Vagina (tissue), 2 donors: ENCODE data around the gene HSPA9.

Source experiments
- POLR2A ChIP-seq, 2 donors: fragments of 450-650 bp; IDR thresholded peaks; one replicate each; pipeline ENCODE4 v1.6.1; 2017; ENCODE audit warnings: antibody characterized with exemption in 2 of 2, mild to moderate bottlenecking in 2 of 2, moderate library complexity in 2 of 2
- POLR2AphosphoS5 ChIP-seq, 2 donors: sonication (generic); formaldehyde crosslinking; IDR thresholded peaks; one replicate each; pipeline ENCODE4 v1.9.0; 2017; ENCODE audit warnings: antibody characterized with exemption in 2 of 2, mild to moderate bottlenecking in 2 of 2, low read depth in 1 of 2; ENCODE audit not compliant: insufficient read depth in 1 of 2
- TF ChIP-seq, protein P1 (sequence below), 3 experiments: fragments of 450-650 bp in 2 of 3; fragments of 200-600 bp in 1 of 3; sonication (generic) in 1 of 3; IDR thresholded peaks; one replicate each; pipeline ENCODE4 v1.5.1; 2017 to 2019; ENCODE audit warnings: antibody characterized with exemption in 3 of 3, mild to moderate bottlenecking in 2 of 3, moderate library complexity in 2 of 3

DNA sequence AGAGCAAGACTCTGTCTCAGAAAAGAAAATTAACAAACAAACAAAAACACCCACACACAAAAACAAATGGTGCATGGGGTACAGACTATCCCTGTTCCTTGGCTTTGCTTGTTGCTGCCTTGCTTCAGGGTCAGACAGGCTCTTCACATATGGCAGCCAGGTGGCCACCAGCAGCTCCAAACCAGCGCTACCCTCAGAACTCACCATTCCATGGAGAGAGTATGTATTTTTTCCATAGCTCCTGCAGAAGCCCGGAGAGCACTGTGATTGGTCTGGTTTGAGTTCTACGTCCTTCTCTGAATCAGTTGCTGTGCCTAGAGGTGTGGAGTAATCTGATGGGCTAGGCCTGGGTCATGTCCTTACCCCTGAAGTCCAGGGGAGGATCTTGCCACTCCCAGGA lies 25.2 kb upstream of the HSPA9 start:
- TF ChIP-seq, protein P1, sequence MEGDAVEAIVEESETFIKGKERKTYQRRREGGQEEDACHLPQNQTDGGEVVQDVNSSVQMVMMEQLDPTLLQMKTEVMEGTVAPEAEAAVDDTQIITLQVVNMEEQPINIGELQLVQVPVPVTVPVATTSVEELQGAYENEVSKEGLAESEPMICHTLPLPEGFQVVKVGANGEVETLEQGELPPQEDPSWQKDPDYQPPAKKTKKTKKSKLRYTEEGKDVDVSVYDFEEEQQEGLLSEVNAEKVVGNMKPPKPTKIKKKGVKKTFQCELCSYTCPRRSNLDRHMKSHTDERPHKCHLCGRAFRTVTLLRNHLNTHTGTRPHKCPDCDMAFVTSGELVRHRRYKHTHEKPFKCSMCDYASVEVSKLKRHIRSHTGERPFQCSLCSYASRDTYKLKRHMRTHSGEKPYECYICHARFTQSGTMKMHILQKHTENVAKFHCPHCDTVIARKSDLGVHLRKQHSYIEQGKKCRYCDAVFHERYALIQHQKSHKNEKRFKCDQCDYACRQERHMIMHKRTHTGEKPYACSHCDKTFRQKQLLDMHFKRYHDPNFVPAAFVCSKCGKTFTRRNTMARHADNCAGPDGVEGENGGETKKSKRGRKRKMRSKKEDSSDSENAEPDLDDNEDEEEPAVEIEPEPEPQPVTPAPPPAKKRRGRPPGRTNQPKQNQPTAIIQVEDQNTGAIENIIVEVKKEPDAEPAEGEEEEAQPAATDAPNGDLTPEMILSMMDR (IDR thresholded peaks at IDR 0.05): no peak
- TF ChIP-seq POLR2AphosphoS5 (IDR thresholded peaks at IDR 0.05; ENCODE audit: insufficient read depth in 1 of 2, low read depth in 1 of 2) (no peak), POLR2A (IDR thresholded peaks at IDR 0.05) (no peak)
